ENCODE measurements around the gene ADAM15.

GRCh38 chr1:155043793-155044192 lies 7.3 kb upstream of the ADAM15 start:
- no peak for TF ChIP-seq POLR2AphosphoS5 (IDR thresholded peaks at IDR 0.05)
- TF ChIP-seq CTCF (IDR thresholded peaks at IDR 0.05) = no peak
- no peak for TF ChIP-seq EP300 (IDR thresholded peaks at IDR 0.05)

Data from suprapubic skin (tissue), 4 donors.